GM21723 (cell line): ENCODE measurements around the gene IFNAR2.

Experiments
- ATAC-seq: cut with Tn5 transposase; IDR thresholded peaks from one replicate; pipeline ENCODE4 v1.9.1; 2021; ENCODE audit warnings: mild to moderate bottlenecking, moderate library complexity; ENCODE audit not compliant: unreplicated experiment

Gene IFNAR2

DNA sequence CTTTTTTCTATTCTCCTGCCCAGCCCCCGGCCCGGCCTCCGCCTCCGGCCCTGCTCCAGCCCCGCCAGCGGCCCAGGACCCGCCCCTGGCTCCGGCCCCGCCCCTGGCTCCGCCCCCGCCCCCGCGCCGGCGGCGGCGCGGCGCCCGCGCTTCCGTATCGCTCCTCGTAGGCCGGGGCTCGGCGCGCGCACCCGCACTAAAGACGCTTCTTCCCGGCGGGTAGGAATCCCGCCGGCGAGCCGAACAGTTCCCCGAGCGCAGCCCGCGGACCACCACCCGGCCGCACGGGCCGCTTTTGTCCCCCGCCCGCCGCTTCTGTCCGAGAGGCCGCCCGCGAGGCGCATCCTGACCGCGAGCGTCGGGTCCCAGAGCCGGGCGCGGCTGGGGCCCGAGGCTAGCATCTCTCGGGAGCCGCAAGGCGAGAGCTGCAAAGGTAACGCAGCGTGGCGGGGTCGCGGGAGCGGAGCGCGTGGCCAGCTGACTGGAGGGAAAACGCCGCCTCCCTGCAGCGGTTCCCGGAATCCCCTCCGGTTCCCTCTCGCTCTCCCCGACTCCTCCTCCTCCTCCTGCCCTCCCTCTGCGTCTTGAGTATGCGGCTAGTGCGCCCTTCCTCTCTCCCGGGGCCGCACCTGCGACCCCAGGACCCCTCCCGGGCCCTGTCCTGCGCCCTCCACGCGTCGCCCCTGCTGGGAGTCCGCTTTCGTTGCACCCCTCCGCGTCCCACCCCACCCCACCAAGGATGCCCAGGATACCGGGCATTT, at the start of gene IFNAR2:
Gene IFNAR2 (plus strand): TSS at position 155 of the 761 bp plus-strand sequence. CDS start 11,985 bp downstream, outside the sequence.
- peak; percentile 68 for ATAC-seq

DNA sequence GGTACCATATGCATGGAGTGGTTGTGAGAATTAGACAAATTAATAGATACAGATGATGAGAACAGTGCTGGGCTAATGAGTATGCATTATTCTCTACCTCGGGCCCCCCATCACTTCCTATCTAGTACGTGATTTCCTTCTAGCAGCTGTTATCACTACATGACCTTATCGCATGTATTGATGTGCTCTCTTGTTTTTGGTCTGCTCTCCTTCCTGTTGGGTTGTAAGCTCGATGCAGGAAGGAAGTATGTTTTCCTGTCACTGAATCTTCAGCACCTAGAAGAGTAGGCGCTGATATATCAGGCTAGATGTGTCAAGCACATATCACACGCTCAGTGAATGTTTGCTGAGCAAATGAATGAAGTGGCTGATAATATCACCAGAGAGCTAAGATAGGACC, 43.9 kb upstream of the IFNAR2 start:
- no peak for ATAC-seq

GRCh38 chr21:33187276-33187675, 42.5 kb upstream of the IFNAR2 start:
- no peak for ATAC-seq

DNA sequence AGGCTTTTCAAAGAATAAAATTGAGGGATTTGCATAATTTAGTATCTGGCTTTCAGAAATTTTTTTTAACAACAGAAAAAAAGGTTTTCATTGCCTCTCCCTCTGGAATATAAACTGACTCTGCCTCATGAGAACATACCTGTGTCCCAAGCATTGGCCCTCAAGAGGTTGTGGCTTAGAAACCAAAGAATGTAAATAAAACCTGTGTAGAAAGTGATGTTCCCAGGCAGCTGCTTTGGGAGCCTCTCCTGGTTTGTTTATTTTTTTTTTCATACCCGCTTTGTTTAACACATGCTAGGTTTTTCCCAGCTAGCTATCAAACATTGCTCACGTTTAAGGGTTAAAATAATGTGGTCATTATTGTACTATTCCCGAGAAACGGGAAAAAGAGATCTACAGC, 40.5 kb upstream of the IFNAR2 start:
- ATAC-seq = no peak

DNA sequence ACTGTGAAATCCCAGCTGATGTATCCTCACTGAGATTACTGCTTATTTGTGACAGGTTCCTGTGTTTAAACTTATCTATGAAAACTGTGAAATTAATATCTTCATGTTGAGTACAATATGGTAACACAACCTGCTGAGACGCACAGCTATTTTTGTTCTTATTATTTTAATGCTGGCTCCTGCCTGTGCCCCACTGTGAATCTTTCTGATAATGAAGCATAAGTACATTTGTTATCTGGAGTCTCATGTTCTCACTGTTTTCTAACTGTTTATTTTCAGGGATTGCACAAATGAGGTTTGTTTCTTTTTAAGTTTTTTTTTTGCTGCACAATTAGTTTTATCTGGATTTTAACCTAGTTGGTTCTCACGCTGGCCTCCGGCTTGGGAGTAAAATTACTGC, 39.9 kb upstream of the IFNAR2 start:
- ATAC-seq = no peak

DNA sequence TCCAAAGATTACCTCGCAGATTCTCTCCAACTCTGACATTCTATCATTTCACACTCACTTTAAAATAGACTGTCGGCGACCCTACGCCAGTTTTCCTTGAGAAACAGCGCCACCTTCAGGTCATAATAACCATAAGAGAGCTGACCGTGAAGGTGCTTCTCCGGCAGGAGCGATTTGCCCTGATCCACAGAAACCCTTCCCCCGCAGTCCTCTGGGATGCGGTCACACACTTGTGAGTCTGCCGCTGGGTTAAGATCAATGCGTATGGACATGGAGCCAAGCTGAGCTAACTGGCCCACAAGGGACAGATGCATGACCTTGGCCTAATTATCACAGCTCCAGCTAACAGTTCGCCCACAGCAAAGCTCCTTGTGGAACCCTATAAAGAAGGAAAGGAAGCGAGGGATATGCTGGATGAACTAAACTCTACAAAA, 32.8 kb upstream of the IFNAR2 start:
- no peak for ATAC-seq

GRCh38 chr21:33197496-33197895, 32.2 kb upstream of the IFNAR2 start:
- ATAC-seq = no peak

DNA sequence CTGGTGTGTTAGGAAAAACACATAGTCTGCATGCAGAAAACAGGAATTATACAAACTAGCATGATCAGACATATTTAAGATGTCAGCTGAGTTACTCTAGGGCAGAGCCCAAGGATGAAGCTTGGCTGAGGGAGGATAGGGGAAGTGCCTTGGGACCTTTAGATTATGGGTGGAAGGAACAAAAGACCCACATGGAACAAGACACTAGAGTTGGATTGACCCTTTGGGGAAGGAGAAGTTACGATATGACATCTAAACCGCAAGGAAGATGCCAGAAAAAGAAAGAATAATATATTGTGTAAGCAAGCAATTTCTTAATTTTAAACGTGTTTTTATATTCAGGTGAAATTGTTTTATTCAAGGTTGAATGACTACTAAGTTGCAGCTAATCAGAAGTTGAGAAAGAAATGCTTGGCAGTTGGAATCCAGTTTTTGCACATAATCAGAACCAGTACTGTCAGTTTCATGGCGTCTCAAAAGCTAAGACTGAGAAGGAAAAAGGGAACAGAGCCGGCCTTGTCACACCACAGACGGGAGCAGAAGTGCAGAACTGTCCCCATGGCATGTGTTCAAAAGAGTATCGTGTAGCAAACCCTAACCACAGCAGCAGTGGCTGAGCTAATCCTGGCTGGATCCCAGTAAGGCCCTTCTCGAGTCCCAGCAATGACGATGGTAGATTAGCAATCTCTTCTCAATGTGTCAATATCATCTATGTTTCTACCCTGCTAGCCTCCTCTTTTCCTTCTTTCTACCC, 31.2 kb upstream of the IFNAR2 start:
- ATAC-seq = no peak

- no peak for ATAC-seq
These were observed 30.7 kb upstream of the IFNAR2 start for GRCh38 chr21:33199100-33199464.

- peak; percentile 86 for ATAC-seq
These were observed 30.1 kb upstream of the IFNAR2 start for GRCh38 chr21:33199516-33200217.

- no peak for ATAC-seq
These were observed 27.8 kb upstream of the IFNAR2 start for GRCh38 chr21:33201956-33202355.

DNA sequence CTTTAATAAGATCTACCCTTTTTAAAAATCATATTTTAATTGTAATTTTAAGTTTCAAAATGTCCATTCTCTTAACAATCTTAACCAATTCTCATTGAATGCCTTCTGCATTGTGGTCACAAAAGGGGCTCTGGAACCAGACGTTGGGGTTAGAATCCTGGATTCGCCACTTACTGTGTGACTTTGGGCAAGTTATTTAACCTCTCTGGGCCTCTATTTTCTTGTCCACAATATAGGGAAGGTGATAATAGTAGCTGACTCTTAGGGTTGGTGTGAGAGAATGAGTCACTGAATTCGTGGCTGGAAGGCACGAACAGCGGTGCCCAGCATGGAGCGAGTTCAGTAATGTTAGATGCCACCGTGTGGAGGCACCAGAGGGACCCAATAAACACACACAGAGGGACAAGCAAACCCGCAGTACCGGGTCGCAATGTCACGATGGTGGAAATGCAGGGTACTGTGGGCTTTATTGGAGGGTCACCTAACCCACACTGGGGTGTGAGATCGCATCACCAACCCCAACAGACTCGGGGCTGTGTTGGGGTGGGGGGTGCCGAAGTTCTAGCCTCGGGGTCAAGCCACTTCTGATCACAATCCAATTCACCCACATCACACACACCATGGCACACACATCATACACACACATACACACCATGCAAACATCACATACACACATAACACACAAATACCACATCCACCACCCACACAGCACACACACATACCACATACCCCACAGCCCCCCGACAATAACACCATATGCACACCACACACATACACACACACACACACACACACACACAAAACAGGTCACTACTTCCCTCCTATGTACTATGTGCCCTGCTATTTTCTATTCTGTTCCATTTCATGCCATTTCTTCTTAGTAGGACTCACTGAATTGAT, 27.0 kb upstream of the IFNAR2 start:
- no peak for ATAC-seq

- ATAC-seq = no peak
These were observed 26.4 kb upstream of the IFNAR2 start for GRCh38 chr21:33203371-33203724.

- no peak for ATAC-seq
These were observed 24.3 kb upstream of the IFNAR2 start for GRCh38 chr21:33205476-33205875.

DNA sequence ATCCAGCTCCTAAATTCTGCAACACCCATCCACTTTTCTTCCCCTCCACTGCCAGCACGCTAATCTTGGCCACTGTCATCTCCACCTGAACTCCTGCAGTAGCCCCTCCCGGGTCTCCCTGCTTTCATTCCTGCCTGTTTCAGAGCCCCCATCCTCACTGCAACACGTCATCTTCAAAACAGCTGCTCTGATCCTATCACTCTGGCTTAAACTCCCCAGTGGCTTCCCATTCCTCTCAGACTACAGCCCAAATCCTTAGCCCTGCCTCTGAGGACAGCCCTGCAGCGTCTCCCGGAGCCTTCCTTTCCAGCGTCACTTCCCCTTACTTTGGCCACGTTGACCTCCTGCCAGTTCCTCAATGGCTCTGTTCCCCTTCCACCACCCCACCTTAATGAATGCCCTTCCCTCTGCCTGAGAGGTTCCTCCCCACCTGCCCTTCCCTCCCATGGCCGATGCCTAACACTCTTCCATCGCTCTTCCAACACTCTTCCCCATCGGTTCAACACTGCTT, 22.9 kb upstream of the IFNAR2 start:
- ATAC-seq = no peak

- no peak for ATAC-seq
These were observed 22.1 kb upstream of the IFNAR2 start for GRCh38 chr21:33207449-33208149.

- ATAC-seq = no peak
These were observed 21.2 kb upstream of the IFNAR2 start for GRCh38 chr21:33208534-33208933.

DNA sequence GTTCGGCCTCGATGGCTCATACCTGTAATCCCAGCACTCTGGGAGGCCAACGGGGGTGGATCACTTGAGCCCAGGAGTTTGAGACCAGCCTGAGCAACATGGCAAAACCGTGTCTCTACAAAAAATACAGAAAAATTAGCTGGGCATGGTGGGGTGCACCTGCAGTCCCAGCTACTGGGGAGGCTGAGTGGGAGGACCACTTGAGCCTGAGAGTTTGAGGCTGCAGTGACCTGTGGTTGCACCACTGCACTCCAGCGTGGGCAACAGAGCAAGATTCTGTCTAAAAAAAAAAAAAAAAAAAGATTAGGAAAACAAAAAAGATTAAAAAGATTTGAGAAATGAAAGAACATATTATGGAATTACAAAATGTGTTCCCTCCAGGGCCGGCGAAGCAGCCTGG, 18.4 kb upstream of the IFNAR2 start:
- ATAC-seq = no peak

GRCh38 chr21:33211732-33212131, 18.0 kb upstream of the IFNAR2 start:
- no peak for ATAC-seq
